HG03280 (cell line): Measurements from ENCODE around the gene CTDSP1.

Experiments used
- ATAC-seq: cut with Tn5 transposase; IDR thresholded peaks from one replicate; pipeline ENCODE4 v1.9.1; 2021; ENCODE audit warnings: mild to moderate bottlenecking, moderate library complexity; ENCODE audit not compliant: unreplicated experiment

The CTDSP1 gene

GRCh38 chr2:218382785-218383184 is 16.9 kb upstream of the CTDSP1 start:
- ATAC-seq = no peak

DNA sequence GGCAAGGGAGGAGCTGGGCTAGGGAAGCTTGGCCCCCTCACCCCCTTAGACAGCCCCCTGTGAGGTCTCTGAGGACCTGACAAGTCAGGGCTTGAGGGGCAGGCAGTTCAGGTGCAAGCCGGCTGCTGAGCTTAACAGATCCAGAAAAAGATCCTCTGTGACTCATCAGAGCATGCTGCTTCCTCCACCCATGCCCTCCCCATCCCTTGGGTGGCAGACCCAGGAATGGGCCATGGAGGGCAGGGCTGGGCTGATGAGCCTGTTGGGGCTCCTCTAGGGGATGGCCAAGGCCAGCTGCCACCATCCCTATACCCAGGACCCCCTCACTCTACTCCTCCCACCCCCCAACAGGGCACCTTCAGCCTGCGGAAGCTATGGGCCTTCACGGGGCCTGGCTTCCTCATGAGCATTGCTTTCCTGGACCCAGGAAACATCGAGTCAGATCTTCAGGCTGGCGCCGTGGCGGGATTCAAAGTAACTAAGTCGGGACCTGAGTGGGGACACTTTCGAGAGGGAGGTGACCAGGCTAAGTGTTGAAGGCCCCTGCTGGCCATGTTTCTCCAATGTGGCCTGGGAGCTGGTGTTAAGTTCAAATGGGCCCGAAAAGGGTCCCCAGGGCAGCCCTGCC is 15.7 kb upstream of the CTDSP1 start:
- ATAC-seq = no peak

- no peak for ATAC-seq
Observed at GRCh38 chr2:218384975-218385374, 14.7 kb upstream of the CTDSP1 start.

GRCh38 chr2:218386505-218387368 is 12.9 kb upstream of the CTDSP1 start:
- ATAC-seq = no peak

DNA sequence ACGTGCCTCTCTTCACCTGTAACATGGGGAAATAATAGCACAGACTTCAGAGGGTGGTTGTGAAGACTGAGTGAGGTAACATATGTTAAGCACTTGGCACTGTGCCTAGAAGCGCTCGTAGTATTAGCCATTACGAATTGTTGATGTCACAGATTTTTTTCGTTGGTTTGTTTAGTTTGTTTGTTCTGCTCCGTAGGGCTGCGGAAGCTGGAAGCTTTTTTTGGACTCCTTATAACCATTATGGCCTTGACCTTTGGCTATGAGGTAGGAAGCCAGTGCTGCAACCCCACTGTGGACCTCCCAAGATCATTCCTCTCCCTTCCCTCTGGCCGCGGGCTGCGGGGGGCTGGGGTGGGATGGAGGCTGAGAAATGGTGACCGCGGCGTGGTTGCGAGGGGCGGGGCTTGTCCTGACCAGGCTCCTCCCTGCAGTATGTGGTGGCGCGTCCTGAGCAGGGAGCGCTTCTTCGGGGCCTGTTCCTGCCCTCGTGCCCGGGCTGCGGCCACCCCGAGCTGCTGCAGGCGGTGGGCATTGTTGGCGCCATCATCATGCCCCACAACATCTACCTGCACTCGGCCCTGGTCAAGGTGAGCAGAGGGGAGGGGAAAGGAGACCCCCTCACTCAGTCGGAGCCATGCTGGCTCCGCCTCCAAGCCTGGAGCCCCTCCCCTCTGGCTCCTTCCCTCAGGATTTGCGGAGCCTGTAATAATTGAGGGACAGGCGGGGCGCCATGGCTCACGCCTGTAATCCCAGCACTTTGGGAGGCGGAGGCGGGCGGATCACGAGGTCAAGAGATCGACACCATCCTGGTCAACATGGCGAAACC is 12.1 kb upstream of the CTDSP1 start:
- ATAC-seq = no peak

DNA sequence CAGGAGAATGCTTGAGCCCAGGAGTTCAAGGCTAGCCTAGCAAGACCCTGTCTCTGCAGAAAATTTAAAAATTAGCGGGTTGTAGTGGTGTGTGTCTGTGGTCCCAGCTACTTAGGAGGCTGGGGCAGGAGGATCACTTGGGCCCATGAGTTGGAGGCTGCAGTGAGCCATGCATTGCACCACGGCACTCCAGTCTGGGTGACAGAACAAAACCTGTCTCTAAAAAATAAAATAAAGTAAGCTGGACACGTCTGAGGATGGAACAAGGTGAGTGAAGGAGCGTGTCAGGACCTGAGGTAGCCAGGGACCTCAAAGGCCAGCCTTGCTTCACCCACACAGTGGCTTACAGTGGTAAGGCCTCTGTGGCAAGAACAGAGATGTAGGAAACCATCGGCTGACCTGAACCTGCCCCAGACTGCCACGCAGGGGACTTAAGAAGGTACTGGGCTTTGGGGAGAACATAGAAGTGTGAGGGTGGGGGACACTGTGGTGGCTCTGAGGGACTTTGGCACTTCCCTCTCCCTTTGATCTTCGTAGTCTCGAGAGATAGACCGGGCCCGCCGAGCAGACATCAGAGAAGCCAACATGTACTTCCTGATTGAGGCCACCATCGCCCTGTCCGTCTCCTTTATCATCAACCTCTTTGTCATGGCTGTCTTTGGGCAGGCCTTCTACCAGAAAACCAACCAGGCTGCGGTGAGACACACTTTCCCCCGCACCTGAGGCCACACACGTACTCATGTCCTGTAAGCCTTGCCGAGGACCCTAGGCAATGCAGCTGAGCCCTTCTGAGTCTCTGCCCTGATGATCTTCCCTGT is 10.1 kb upstream of the CTDSP1 start:
- no peak for ATAC-seq

DNA sequence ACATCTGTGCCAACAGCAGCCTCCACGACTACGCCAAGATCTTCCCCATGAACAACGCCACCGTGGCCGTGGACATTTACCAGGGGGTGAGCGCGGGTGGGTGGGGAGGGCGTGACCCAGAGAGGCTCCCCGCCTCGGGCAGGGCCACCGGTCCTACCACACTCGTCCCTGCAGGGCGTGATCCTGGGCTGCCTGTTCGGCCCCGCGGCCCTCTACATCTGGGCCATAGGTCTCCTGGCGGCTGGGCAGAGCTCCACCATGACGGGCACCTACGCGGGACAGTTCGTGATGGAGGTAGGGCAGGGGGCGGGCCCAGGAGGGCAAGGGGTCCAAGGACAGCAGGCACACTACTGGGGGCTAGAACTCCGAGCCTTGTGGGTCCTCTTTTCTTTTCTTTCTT is 8.5 kb upstream of the CTDSP1 start:
- no peak for ATAC-seq

DNA sequence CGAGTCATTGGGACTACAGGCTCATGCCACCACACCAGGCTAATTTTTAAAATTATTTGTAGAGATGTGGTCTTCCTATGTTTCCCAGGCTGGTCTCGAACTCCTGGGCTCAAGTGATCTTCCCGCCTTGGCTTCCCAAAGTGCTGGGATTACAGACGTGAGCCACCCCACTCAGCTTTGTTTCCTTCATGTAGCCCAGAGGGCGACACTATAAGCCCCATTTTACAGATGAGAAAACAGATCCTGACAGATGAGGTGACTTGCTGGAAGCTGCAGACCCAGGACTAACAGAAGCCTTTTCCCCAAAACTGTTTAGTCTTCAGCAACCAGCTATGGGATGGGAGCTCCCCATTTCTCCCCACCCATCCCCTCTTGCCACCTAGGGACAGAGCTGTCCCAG is 7.2 kb upstream of the CTDSP1 start:
- no peak for ATAC-seq

GRCh38 chr2:218392891-218393462 is 6.7 kb upstream of the CTDSP1 start:
- ATAC-seq = no peak

- no peak for ATAC-seq
Observed at GRCh38 chr2:218393750-218394290, 5.8 kb upstream of the CTDSP1 start.

DNA sequence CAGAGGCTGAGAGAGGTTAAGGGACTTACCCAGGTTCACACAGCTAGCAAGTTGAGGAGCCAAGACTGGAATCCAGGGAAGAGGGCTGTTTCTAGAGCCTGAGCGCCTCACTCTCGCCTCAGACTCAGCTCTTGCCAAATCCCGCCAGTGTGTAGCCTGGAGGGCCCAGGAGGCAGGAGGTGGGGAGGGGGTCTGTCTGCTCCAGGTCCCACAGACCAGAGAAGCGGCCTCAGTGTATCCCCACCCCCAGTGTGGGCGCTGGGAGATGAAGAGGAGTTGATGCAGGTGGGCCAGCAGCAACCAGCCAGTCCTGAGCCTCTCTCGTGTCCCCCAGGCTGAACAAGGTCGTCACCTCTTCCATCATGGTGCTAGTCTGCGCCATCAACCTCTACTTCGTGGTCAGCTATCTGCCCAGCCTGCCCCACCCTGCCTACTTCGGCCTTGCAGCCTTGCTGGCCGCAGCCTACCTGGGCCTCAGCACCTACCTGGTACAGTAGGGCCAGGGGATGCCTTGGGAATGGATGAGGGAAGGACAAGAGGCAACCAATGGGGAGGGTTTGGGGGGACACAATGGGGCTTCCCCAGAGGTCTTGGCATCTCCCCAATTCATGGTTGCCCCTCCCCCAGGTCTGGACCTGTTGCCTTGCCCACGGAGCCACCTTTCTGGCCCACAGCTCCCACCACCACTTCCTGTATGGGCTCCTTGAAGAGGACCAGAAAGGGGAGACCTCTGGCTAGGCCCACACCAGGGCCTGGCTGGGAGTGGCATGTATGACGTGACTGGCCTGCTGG is 5.2 kb upstream of the CTDSP1 start:
- ATAC-seq = no peak

- ATAC-seq = no peak
Observed at GRCh38 chr2:218395090-218395444, 4.6 kb upstream of the CTDSP1 start.

DNA sequence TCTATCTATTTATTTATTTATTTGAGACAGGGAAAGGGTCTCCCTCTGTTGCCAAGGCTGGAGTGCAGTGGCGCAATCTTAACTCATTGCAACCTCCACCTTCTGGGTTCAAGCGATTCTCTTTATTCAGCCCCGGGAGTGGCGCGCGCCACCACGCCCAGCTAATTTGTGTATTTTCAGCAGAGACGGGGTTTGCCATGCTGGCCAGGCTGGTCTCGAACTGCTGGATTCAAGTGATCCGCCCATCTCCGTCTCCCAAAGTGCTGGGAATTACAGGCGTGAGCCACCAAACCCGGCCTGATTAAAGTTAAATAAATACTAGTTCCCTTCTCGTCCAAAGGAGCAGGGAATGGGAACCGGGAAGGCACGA is 4.2 kb upstream of the CTDSP1 start:
- ATAC-seq = no peak

GRCh38 chr2:218395826-218396687 is 3.6 kb upstream of the CTDSP1 start:
- peak; percentile 56 for ATAC-seq

DNA sequence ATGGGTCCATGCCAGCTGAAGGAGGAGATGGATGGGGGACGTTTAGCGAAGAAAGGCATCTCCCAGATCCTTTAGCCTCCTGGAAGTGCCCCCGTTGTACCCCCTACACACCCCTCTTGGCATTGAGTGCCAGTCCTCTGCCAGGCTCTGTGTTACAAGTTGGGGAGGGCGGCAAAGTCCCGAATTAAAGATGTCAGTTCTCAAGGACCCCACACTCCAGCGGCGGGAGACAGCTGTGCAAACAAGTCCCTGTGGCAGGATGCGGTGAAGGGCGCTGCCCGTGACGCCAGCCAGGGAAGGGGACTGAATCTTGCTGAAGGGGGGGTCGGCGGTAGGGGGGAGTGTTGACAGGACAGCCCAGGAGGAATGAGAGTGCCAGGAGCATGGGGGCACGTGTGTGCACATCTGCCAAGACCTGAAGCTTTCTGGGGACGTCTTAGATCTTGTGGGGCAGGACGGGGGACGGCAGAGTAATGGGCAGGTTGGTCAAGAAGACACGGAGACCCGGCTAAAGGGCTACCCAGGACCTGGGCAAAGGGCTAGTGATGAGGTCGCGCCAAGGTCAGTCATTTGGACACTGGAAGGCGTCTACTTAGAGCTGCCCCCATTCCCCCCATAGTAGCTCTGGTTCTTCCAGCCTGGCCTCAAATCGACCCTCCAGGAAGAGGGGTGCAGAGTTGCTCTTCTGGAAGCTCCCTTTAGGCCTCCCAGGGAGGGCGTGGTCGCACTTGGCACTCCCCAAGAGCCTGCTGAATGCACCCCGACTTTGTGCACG is 2.8 kb upstream of the CTDSP1 start:
- no peak for ATAC-seq

- ATAC-seq = no peak
Observed at GRCh38 chr2:218397463-218397819, 2.2 kb upstream of the CTDSP1 start.

- no peak for ATAC-seq
Observed at GRCh38 chr2:218397820-218398436, 1.7 kb upstream of the CTDSP1 start.
